ENCODE results near the gene FRMD3. TPM values are rescaled to one million over a fixed set of nuclear protein-coding genes. Genes with fewer than 3 reads are reported as not detected.

Gene FRMD3
- polyA plus RNA-seq, 1 donor from 2014 or later = 13.0 TPM

- Histone ChIP-seq H3K9me2 (ENCODE audit: insufficient read depth, low read length) (no peaks in the 10 kb centered on the region), H3K27ac (ENCODE audit: low read length) (no peak overlapping the region), H3K9ac (ENCODE audit: low read length) (no peak overlapping the region), H3K4me3 (ENCODE audit: low read length) (no peak overlapping the region), H3K27me3 (ENCODE audit: insufficient read depth, low read depth, low read length) (no peaks in the 10 kb centered on the region), H3K36me3 (ENCODE audit: insufficient read depth, low read length) (no peaks in the 10 kb centered on the region), H4K20me1 (ENCODE audit: insufficient read depth) (no peaks in the 10 kb centered on the region), H3K79me2 (replicated peaks; ENCODE audit: insufficient read depth, low read length) (no peaks in the 10 kb centered on the region), H3F3A (ENCODE audit: insufficient read depth, low read length, poor library complexity, severe bottlenecking) (no peaks in the 10 kb centered on the region), H3K9me3 (ENCODE audit: low read length) (no peaks in the 10 kb centered on the region), H2AFZ (ENCODE audit: low read depth, low read length) (no peak overlapping the region), H3K4me2 (ENCODE audit: low read length) (no peak overlapping the region)
- TF ChIP-seq EP300 (conservative IDR thresholded peaks at IDR 0.05; ENCODE audit: poor library complexity, severe bottlenecking) = no peak
- TF ChIP-seq POLR2AphosphoS5 (IDR thresholded peaks at IDR 0.05) = no peak
- TF ChIP-seq MXI1 (conservative IDR thresholded peaks at IDR 0.05; ENCODE audit: poor library complexity, severe bottlenecking) = no peak
- no peak for TF ChIP-seq RAD21 (conservative IDR thresholded peaks at IDR 0.05)
- no peak for TF ChIP-seq SMC3 (conservative IDR thresholded peaks at IDR 0.05; ENCODE audit: poor library complexity)
- no peak for TF ChIP-seq TAF1 (IDR thresholded peaks at IDR 0.05; ENCODE audit: low read depth)
- TF ChIP-seq, protein P1, sequence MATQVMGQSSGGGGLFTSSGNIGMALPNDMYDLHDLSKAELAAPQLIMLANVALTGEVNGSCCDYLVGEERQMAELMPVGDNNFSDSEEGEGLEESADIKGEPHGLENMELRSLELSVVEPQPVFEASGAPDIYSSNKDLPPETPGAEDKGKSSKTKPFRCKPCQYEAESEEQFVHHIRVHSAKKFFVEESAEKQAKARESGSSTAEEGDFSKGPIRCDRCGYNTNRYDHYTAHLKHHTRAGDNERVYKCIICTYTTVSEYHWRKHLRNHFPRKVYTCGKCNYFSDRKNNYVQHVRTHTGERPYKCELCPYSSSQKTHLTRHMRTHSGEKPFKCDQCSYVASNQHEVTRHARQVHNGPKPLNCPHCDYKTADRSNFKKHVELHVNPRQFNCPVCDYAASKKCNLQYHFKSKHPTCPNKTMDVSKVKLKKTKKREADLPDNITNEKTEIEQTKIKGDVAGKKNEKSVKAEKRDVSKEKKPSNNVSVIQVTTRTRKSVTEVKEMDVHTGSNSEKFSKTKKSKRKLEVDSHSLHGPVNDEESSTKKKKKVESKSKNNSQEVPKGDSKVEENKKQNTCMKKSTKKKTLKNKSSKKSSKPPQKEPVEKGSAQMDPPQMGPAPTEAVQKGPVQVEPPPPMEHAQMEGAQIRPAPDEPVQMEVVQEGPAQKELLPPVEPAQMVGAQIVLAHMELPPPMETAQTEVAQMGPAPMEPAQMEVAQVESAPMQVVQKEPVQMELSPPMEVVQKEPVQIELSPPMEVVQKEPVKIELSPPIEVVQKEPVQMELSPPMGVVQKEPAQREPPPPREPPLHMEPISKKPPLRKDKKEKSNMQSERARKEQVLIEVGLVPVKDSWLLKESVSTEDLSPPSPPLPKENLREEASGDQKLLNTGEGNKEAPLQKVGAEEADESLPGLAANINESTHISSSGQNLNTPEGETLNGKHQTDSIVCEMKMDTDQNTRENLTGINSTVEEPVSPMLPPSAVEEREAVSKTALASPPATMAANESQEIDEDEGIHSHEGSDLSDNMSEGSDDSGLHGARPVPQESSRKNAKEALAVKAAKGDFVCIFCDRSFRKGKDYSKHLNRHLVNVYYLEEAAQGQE (IDR thresholded peaks at IDR 0.05; ENCODE audit: borderline replicate concordance) = no peak
- no peak for TF ChIP-seq EZH2 (IDR thresholded peaks at IDR 0.05; ENCODE audit: borderline replicate concordance, insufficient read depth, low read length, poor library complexity, severe bottlenecking)
- TF ChIP-seq, protein P2, sequence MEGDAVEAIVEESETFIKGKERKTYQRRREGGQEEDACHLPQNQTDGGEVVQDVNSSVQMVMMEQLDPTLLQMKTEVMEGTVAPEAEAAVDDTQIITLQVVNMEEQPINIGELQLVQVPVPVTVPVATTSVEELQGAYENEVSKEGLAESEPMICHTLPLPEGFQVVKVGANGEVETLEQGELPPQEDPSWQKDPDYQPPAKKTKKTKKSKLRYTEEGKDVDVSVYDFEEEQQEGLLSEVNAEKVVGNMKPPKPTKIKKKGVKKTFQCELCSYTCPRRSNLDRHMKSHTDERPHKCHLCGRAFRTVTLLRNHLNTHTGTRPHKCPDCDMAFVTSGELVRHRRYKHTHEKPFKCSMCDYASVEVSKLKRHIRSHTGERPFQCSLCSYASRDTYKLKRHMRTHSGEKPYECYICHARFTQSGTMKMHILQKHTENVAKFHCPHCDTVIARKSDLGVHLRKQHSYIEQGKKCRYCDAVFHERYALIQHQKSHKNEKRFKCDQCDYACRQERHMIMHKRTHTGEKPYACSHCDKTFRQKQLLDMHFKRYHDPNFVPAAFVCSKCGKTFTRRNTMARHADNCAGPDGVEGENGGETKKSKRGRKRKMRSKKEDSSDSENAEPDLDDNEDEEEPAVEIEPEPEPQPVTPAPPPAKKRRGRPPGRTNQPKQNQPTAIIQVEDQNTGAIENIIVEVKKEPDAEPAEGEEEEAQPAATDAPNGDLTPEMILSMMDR (IDR thresholded peaks at IDR 0.05; ENCODE audit: poor library complexity, severe bottlenecking) = no peak
These were observed 207.7 kb downstream of the FRMD3 start for GRCh38 chr9:83330207-83331196.

DNA sequence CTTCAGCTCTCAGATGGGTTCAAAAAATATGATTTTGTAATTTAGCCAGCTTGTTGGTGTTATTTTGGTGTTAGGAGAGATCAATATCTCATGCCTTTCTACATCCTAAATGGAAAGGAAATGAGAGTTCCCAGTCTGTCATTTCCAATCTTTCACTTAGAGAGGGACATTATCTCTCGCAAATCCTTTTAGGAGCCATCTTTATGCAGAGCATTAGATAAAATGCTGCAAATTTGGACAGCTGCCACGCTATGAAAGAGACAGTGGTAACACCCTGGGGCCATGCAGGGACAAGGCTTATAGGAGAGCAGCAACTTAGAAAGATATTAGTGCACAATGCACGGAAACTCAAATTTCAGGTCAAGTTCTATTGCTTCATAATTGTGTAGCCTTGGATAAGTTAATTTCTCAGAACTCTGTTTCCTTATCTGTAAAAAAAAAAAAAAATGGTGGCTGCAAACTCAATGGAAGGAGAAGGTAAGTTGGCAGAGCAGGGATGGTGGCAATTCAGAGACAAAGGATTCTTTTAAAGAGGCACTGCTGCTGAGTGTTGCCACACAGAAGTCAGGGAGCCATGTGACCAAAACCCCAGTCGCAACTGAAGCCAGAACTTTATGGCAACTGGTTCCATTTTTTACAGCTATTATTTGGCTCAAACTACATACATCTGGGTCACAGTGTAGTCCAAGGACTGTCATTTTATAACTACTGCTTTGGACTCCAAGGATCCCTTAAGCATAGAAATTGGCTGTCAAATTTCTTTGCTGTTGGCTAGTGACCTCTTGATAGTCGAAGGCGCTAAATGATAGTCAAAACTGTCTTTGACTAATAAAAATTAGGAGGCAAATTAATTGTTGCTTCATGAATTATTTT, 210.2 kb downstream of the FRMD3 start:
- no peaks in the 10 kb centered on the region for H3K27me3 ChIP-seq (ENCODE audit: insufficient read depth, low read depth, low read length)
- no peak overlapping the region for H3K27ac ChIP-seq (ENCODE audit: low read length)
- no peaks in the 10 kb centered on the region for H4K20me1 ChIP-seq (ENCODE audit: insufficient read depth)
- H2AFZ ChIP-seq (ENCODE audit: low read depth, low read length) = no peak overlapping the region
- H3K4me2 ChIP-seq (ENCODE audit: low read length) = no peak overlapping the region
- H3K9ac ChIP-seq (ENCODE audit: low read length) = no peak overlapping the region
- no peaks in the 10 kb centered on the region for H3K9me3 ChIP-seq (ENCODE audit: low read length)
- no peak overlapping the region for H3K4me3 ChIP-seq (ENCODE audit: low read length)
- no peaks in the 10 kb centered on the region for H3F3A ChIP-seq (ENCODE audit: insufficient read depth, low read length, poor library complexity, severe bottlenecking)
- H3K9me2 ChIP-seq (ENCODE audit: insufficient read depth, low read length) = no peaks in the 10 kb centered on the region
- TF ChIP-seq POLR2AphosphoS5 (IDR thresholded peaks at IDR 0.05) (no peak), MXI1 (conservative IDR thresholded peaks at IDR 0.05; ENCODE audit: poor library complexity, severe bottlenecking) (no peak), RAD21 (conservative IDR thresholded peaks at IDR 0.05) (no peak), SMC3 (conservative IDR thresholded peaks at IDR 0.05; ENCODE audit: poor library complexity) (no peak), TAF1 (IDR thresholded peaks at IDR 0.05; ENCODE audit: low read depth) (no peak), EP300 (conservative IDR thresholded peaks at IDR 0.05; ENCODE audit: poor library complexity, severe bottlenecking) (no peak), EZH2 (IDR thresholded peaks at IDR 0.05; ENCODE audit: borderline replicate concordance, insufficient read depth, low read length, poor library complexity, severe bottlenecking) (no peak)
- TF ChIP-seq, protein P1 (IDR thresholded peaks at IDR 0.05; ENCODE audit: borderline replicate concordance) = no peak
- TF ChIP-seq, protein P2 (IDR thresholded peaks at IDR 0.05; ENCODE audit: poor library complexity, severe bottlenecking) = no peak
- H3K36me3 ChIP-seq (ENCODE audit: insufficient read depth, low read length) = no peaks in the 10 kb centered on the region
- no peaks in the 10 kb centered on the region for H3K79me2 ChIP-seq (replicated peaks; ENCODE audit: insufficient read depth, low read length)

Measured in neural cell (in vitro differentiated cells).